Right forelimb (tissue), 1 donor: ENCODE data around the gene ARNT2.
A peak's percentile ranks its signal among the peaks of the same experiment; 100 is the strongest.
"Not testable (repeated sequence)": the region's sequence is repeated elsewhere in the genome, so short reads cannot be mapped to it uniquely, and the experiment has no call there.

ENCODE experiments used
- DNase-seq: peaks from one replicate; pipeline ENCODE4 v3.0.0-alpha.2; 2018

Gene ARNT2

GRCh38 chr15:80404057-80404760 lies at the start of gene ARNT2:
ARNT2 (plus strand) TSS chr15:80404382; CDS start chr15:80404516, 134 bp downstream.
- DNase-seq: peak; percentile 69

GRCh38 chr15:80367094-80367493 lies 37.1 kb upstream of the ARNT2 start:
- DNase-seq: no peak

- no peak for DNase-seq
Observed at GRCh38 chr15:80367661-80368060, 36.5 kb upstream of the ARNT2 start.

GRCh38 chr15:80371924-80372323 lies 32.3 kb upstream of the ARNT2 start:
- DNase-seq: no peak

GRCh38 chr15:80374441-80374840 lies 29.7 kb upstream of the ARNT2 start:
- no peak for DNase-seq

- DNase-seq: no peak
Observed at GRCh38 chr15:80375968-80376891, 28.0 kb upstream of the ARNT2 start.

- DNase-seq: no peak
Observed at GRCh38 chr15:80379693-80380092, 24.5 kb upstream of the ARNT2 start.

GRCh38 chr15:80380154-80380553 lies 24.0 kb upstream of the ARNT2 start:
- DNase-seq: no peak

- DNase-seq: no peak
Observed at GRCh38 chr15:80382285-80382684, 21.9 kb upstream of the ARNT2 start.

- no peak for DNase-seq
Observed at GRCh38 chr15:80384432-80384831, 19.8 kb upstream of the ARNT2 start.

- no peak for DNase-seq
Observed at GRCh38 chr15:80386151-80386550, 18.0 kb upstream of the ARNT2 start.

- DNase-seq: no peak
Observed at GRCh38 chr15:80388326-80388725, 15.9 kb upstream of the ARNT2 start.

GRCh38 chr15:80389370-80389769 lies 14.8 kb upstream of the ARNT2 start:
- no peak for DNase-seq

GRCh38 chr15:80390942-80391341 lies 13.2 kb upstream of the ARNT2 start:
- DNase-seq: not testable (repeated sequence)

- no peak for DNase-seq
Observed at GRCh38 chr15:80395616-80396015, 8.6 kb upstream of the ARNT2 start.

GRCh38 chr15:80396096-80396495 lies 8.1 kb upstream of the ARNT2 start:
- DNase-seq: no peak

GRCh38 chr15:80399508-80399907 lies 4.7 kb upstream of the ARNT2 start:
- no peak for DNase-seq

- DNase-seq: no peak
Observed at GRCh38 chr15:80401456-80401855, 2.7 kb upstream of the ARNT2 start.

- DNase-seq: no peak
Observed at GRCh38 chr15:80402339-80402738, 1.8 kb upstream of the ARNT2 start.

GRCh38 chr15:80403712-80404056 lies 498 bp upstream of the ARNT2 start:
- DNase-seq: peak; percentile 56

GRCh38 chr15:80404761-80405553 lies 775 bp downstream of the ARNT2 start:
- DNase-seq: peak; percentile 61

- no peak for DNase-seq
Observed at GRCh38 chr15:80405554-80405850, 1.3 kb downstream of the ARNT2 start.

- no peak for DNase-seq
Observed at GRCh38 chr15:80405970-80406369, 1.8 kb downstream of the ARNT2 start.
